ENCODE results near the gene PTGR3. TPM values are rescaled to one million over a fixed set of nuclear protein-coding genes. Genes with fewer than 3 reads are reported as not detected.

Gene PTGR3
- total and polyA plus RNA-seq, 2 of the 8 experiments (the other 6 are each of a cell fraction or from before 2014, with no cell fraction given), result 2.0 to 3.6 TPM

GRCh38 chr18:75252136-75252535, 43.2 kb upstream of the PTGR3 start:
- Histone ChIP-seq H3K56ac (replicated peaks; ENCODE audit: insufficient read length, low read depth, low read length) (no peak overlapping the region), H3K14ac (ENCODE audit: insufficient read length) (no peak overlapping the region), H3K79me1 (ENCODE audit: low read depth, low read length) (no peaks in the 10 kb centered on the region), H3K79me2 (ENCODE audit: control insufficient read depth in 1 of 2, insufficient read depth in 2 of 2, low read length in 2 of 2) (no peaks in the 10 kb centered on the region), H3K4me2 (ENCODE audit: insufficient read depth in 1 of 2, low read depth in 2 of 2, low read length in 2 of 2) (no peak overlapping the region), H4K20me1 (replicated peaks in 1 of 2; ENCODE audit: control insufficient read depth in 1 of 2, insufficient read depth in 2 of 2, low read length in 2 of 2) (no peaks in the 10 kb centered on the region), H2BK20ac (ENCODE audit: low read length) (no peak overlapping the region), H3K27me3 (replicated peaks in 1 of 4; ENCODE audit: control insufficient read depth in 3 of 4, extremely low read depth in 1 of 4, insufficient read depth in 3 of 4, low read length in 3 of 4) (no peaks in the 10 kb centered on the region), H4K91ac (replicated peaks; ENCODE audit: insufficient read length, low read length) (no peak overlapping the region), H3K4me1 (replicated peaks in 1 of 4; ENCODE audit: control insufficient read depth in 3 of 4, insufficient read depth in 4 of 4, low read length in 3 of 4) (no peaks in the 10 kb centered on the region), H3K23ac (ENCODE audit: insufficient read length) (no peak overlapping the region), H3K23me2 (ENCODE audit: low read depth, low read length) (no peaks in the 10 kb centered on the region), H2BK5ac (ENCODE audit: low read depth, low read length) (no peak overlapping the region), H3K4me3 (ENCODE audit: extremely low read depth in 1 of 4, insufficient read depth in 2 of 4, low read depth in 3 of 4, low read length in 4 of 4) (no peak overlapping the region), H3K9ac (replicated peaks in 1 of 4; ENCODE audit: extremely low read depth in 1 of 4, low read depth in 3 of 4, low read length in 3 of 4) (no peak overlapping the region), H4K8ac (ENCODE audit: extremely low read depth, insufficient read depth, low read length) (no peak overlapping the region), H4K5ac (ENCODE audit: insufficient read length, low read depth, low read length) (no peak overlapping the region), H3K36me3 (ENCODE audit: control insufficient read depth in 2 of 4, insufficient read depth in 4 of 4, low read length in 3 of 4) (no peaks in the 10 kb centered on the region), H3K27ac (ENCODE audit: low read depth, low read length) (no peak overlapping the region), H2BK120ac (replicated peaks; ENCODE audit: low read depth, low read length) (no peak overlapping the region), H3K18ac (ENCODE audit: extremely low read depth, low read length) (no peak overlapping the region), H2BK15ac (ENCODE audit: low read length) (no peak overlapping the region), H3K4ac (replicated peaks; ENCODE audit: insufficient read length, low read depth, low read length) (no peak overlapping the region), H2AFZ (ENCODE audit: low read length) (no peak overlapping the region), H3K9me3 (ENCODE audit: insufficient read depth in 2 of 2, low read depth in 1 of 2, low read length in 1 of 2) (no peaks in the 10 kb centered on the region), H2BK12ac (ENCODE audit: low read depth, low read length) (no peak overlapping the region), H2AK5ac (ENCODE audit: low read depth, low read length) (no peak overlapping the region)
- POLR2A ChIA-PET (ENCODE audit: partially characterized antibody), result no interaction called here
- DNase-seq (ENCODE audit: low read depth in 1 of 2, low spot score in 2 of 2), result no peak
- no peak for FAIRE-seq
- CTCF ChIA-PET (ENCODE audit: partially characterized antibody), result no interaction called here
- 94% methylated on average over 2 of the region's 2 CpGs; no CpG with 5 or more reads in 1 of the 2 experiments for WGBS, 2 experiments (ENCODE audit: extremely low coverage in 1 of 2, insufficient coverage in 1 of 2, insufficient read length in 1 of 2, insufficient replicate concordance in 2 of 2, low coverage in 1 of 2, low lambda C conversion rate in 2 of 2, missing lambda C conversion rate in 1 of 2)
- TF ChIP-seq KDM1A (IDR thresholded peaks at IDR 0.05; ENCODE audit: borderline replicate concordance, low read length), result no peak
- TF ChIP-seq EZH2 (IDR thresholded peaks at IDR 0.05; ENCODE audit: low read depth, low read length, severe bottlenecking), result no peak
- no peak for TF ChIP-seq CTCF (IDR thresholded peaks at IDR 0.05; ENCODE audit: control extremely low read depth in 1 of 3, insufficient read depth in 1 of 3, low read depth in 1 of 3, low read length in 3 of 3)
- TF ChIP-seq RXRA (IDR thresholded peaks at IDR 0.05; ENCODE audit: insufficient read depth, low read depth, low read length), result no peak
- no peak for TF ChIP-seq RFX5 (IDR thresholded peaks at IDR 0.05; ENCODE audit: borderline replicate concordance, low read depth, low read length)
- no peak for TF ChIP-seq CBX8 (IDR thresholded peaks at IDR 0.05; ENCODE audit: borderline replicate concordance, low read depth, low read length)
- no peak for TF ChIP-seq TAF1 (IDR thresholded peaks at IDR 0.05; ENCODE audit: low read depth, low read length)

Measured in H1 (cell line).